DMS53 treated with DMSO at 0.1 percent for 48 hours (cell line): ENCODE results near the gene SORT1.
A peak's percentile ranks its signal among the peaks of the same experiment; 100 is the strongest.
"Not testable (repeated sequence)": the region's sequence is repeated elsewhere in the genome, so short reads cannot be mapped to it uniquely, and the experiment has no call there.

ENCODE experiments used
- DNase-seq: peaks from one replicate; lab custom pipeline; 2025; ENCODE audit not compliant: unreplicated experiment; lab: John Stamatoyannopoulos, UW

The SORT1 gene

GRCh38 chr1:109398343-109399225 is 866 bp upstream of the SORT1 start:
- peak; percentile 54 for DNase-seq

DNA sequence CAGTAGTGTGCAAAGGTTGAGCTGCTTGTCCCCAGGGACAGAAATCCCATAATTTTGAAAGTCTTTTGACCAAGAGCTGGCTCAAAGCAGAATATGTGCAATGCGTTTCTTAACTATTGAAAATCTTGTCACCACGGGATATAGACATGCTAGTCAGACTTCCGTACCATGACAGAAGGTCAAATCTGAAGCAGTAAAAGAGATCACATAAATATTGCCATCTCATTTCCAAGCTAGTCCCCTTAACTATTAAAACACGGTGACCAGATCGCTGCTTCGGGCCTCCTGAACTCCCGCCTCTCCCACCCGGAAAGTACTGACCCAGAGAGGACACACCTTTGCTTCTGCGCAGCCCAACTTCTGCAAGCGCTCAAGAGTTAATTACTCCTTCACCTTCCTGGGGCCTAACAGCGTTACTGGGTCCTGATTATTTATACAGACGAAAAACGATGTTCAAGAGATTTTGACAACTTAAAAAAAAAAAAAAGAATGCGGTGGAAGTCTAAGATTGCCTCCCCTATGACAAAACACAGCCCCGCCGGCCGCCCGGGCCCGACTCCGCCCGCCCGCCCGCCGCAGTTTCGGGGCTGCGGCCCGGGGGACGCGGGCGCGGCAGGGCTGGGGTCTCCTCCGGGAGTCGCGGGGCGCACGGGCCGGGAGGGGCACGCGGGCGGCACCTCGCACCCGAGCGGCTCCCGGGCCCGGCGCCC is 692 bp downstream of the SORT1 start:
- no peak for DNase-seq

DNA sequence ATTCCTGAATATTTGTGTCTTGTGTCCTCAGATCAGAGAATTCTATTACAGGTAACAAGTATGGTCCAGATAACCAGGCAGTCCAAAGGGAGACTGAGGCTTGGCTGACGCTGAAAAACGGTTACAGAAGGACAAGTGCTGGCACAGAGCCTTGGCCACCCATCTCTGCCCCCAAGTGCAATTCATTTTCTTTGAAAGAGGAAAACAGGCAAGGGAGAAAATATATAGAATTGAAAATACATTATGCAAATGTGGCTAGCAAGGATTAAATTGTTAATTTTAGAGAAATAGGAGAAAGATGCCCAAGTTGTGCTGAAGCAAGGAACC is 1.2 kb downstream of the SORT1 start:
- DNase-seq, result no peak

DNA sequence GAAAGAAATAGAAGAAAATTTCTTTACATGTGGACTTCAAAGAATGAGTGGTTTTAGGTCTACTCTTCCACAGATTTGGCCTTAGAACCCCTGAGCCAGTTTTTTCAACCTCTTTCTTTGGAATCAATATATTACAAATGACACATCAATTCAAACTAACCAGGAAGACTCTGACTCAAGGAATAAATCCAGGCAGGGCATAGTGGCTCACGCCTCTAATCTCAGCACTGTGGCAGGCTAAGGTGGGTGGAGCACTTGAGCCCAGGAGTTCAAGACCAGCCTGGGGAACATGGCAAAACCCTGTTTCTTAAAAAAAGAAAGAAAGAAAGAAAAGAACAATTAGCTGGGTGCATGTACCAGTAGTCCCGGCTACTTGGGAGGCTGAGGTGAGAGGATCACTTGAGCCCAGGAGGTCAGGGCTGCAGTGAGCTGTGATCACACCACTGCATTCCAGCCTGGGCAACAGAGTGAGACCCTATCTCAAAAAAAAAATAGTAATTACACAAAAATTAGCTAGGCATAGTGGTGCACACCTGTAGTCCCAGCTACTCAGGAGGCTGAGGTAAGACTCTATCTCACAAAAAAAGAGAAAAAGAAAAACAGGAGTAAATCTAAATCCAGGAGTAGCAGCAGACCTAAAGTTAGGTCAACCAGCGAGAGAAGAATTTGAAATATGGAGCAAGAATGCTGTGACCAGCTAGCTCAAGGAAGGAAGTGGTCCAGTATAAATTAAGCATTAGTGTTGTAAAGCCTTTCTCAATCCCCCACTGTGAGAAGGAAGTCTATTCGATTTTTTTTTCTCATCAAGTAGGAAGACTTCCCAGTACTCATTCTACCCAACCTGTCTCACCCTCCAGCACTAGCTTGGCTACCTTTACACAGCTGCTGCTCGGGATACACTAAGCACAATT is 1.9 kb downstream of the SORT1 start:
- no peak for DNase-seq

DNA sequence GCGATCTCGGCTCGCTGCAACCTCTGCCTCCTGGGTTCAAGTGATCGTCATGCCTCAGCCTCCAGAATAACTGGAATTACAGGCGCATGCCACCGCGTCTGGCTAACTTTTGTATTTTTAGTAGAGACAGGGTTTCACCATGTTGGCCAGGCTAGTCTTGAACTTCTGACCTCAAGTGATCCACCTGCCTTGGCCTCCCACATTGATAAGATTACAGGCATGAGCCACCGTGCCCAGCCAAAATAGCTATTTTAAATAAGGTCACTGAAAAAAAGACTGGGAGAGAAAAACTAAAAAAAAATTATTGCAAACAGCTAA is 2.5 kb downstream of the SORT1 start:
- not testable (repeated sequence) for DNase-seq

- DNase-seq, result no peak
Observed at GRCh38 chr1:109394591-109395281, 3.0 kb downstream of the SORT1 start.

GRCh38 chr1:109393617-109394233 is 4.0 kb downstream of the SORT1 start:
- DNase-seq, result no peak

DNA sequence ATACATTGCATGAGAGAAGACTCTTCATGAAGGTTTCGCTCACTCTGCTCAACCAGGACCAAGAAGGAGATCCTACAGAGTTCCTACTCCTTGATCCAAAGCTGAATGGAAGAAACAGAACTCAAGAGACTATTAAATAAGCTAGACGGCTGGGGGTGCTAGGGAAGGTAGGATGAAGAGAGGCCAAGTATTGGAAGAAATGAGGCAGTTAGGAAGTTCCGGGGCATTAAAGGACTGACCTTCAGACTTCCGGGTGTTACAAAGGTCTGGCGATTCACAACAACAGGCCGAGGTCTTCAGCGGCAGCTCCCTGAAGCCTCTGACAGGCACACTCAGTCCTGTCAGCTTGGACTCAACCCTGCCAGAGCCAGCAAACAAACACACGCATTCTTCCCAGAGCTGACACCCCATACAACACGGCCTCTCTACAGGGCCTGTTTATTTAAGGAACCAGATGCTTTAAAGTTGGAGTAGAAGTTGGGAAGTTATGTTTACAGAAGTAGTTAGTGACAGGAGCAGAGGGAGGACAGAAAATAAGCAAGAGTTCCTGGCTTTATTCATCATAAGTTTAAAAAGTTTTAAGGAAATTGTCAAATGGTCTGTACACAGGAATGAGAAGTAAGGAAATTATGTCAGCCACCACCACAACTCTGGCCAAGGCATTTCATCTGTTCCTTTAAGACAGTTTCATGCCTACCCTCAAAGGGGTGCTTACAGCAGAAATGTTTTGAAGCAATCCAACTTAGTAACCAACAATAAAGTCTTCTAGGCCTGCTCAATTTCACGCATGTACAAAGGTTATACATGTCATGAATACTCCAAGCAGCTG is 4.7 kb downstream of the SORT1 start:
- peak; percentile 20 for DNase-seq

GRCh38 chr1:109392037-109392787 is 5.5 kb downstream of the SORT1 start:
- DNase-seq, result no peak

GRCh38 chr1:109391626-109392025 is 6.1 kb downstream of the SORT1 start:
- no peak for DNase-seq

GRCh38 chr1:109391157-109391556 is 6.6 kb downstream of the SORT1 start:
- no peak for DNase-seq

- no peak for DNase-seq
Observed at GRCh38 chr1:109389638-109390341, 7.9 kb downstream of the SORT1 start.

DNA sequence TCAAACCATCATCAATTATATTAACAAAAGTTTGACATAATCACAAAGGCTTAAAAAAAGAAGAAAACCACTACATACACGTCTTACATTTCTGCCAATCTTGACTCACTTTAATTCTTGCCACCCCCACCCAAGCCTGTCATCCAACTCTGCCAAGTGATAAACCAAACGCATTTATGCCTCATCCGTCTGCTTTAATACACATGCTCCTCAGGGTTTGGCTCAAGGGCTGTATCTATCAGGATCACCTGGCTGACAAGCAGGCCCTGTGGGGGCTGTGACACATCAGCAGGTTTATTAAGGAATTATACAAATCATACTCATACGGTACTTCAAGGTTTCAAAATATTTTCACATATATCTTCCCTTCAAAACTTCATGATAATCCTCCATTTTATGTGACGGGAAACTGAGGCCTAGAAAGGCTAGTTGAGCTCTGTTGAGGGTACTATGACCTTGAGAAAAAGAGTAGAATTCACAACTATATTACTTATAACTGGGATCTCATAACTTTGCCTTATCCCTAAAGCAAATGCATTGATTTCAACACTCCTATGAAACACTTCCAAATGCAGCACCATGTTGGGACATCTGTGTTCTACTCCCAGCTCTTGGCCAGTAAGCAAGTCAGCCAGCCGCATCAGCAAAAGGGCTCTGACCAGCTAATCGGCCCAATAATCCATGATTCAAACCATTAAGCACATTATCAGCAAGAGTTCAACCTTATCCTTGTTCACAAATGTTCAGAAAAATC is 8.7 kb downstream of the SORT1 start:
- DNase-seq, result no peak

GRCh38 chr1:109388208-109388711 is 9.5 kb downstream of the SORT1 start:
- no peak for DNase-seq

DNA sequence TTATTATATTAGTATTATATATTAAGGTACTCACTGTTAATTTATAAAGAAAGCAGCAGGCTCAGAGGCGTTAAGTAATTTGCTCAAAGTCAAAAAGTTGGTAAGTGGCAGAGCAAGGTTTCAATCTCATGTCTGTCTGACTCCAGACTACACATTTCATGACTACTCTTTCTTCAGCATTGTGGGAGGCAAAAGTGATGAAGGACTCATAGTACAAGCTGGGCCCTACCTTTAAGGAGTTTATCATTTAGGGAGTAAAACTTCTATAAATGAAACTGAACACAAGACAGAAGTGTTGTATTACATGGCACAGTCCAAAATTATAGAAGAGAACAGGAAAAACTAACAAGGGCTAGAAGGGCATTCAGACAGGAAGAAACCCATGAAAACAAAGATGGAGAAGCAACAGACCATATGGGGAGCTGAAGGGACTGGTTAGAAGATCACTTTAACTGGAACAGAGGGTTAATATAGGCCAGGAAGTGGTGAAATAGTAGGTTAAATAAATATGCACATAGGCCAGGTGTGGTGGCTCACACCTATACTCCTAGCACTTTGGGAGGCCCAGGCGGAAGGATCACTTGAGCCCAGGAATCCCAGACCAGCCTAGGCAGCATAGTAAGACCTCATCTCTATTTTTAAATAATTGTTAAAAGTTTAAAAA is 11.5 kb downstream of the SORT1 start:
- no peak for DNase-seq

GRCh38 chr1:109385417-109385816 is 12.3 kb downstream of the SORT1 start:
- no peak for DNase-seq

- no peak for DNase-seq
Observed at GRCh38 chr1:109383854-109384253, 13.9 kb downstream of the SORT1 start.
